IPS-NIHi7 (cell line): Measurements from ENCODE around the gene AASDH.
A peak's percentile ranks its signal among the peaks of the same experiment; 100 is the strongest.

Experiments
- DNase-seq: peaks from one replicate; pipeline ENCODE4 v3.0.0; 2012; ENCODE audit warnings: mixed read lengths; ENCODE audit errors: extremely low spot score

Gene AASDH

GRCh38 chr4:56387023-56388001 is at the start of gene AASDH:
Gene AASDH (minus strand): TSS chr4:56387491. CDS start chr4:56384299, 3,192 bp downstream.
- DNase-seq: peak; percentile 93

GRCh38 chr4:56435140-56435926 is 48.0 kb upstream of the AASDH start, which contains the start of gene PPAT:
Gene PPAT (minus strand): TSS chr4:56435615. CDS start chr4:56435477, 138 bp downstream.
- peak; percentile 96 for DNase-seq

GRCh38 chr4:56434599-56435139 is 47.4 kb upstream of the AASDH start:
- peak; percentile 38 for DNase-seq

- DNase-seq: no peak
Observed at GRCh38 chr4:56433280-56433679, 46.0 kb upstream of the AASDH start.

GRCh38 chr4:56430203-56430602 is 42.9 kb upstream of the AASDH start:
- no peak for DNase-seq

GRCh38 chr4:56427179-56427578 is 39.9 kb upstream of the AASDH start:
- no peak for DNase-seq

- DNase-seq: no peak
Observed at GRCh38 chr4:56426273-56426672, 39.0 kb upstream of the AASDH start.

- DNase-seq: peak; percentile 45
Observed at GRCh38 chr4:56425518-56425917, 38.2 kb upstream of the AASDH start.

GRCh38 chr4:56424697-56425514 is 37.6 kb upstream of the AASDH start:
- no peak for DNase-seq

- DNase-seq: no peak
Observed at GRCh38 chr4:56424176-56424575, 36.9 kb upstream of the AASDH start.

- DNase-seq: no peak
Observed at GRCh38 chr4:56417396-56417795, 30.1 kb upstream of the AASDH start.

GRCh38 chr4:56416349-56416748 is 29.1 kb upstream of the AASDH start:
- no peak for DNase-seq

GRCh38 chr4:56414135-56414670 is 26.9 kb upstream of the AASDH start:
- no peak for DNase-seq

GRCh38 chr4:56410247-56411062 is 23.2 kb upstream of the AASDH start:
- DNase-seq: peak; percentile 67

- DNase-seq: no peak
Observed at GRCh38 chr4:56409511-56410090, 22.3 kb upstream of the AASDH start.

GRCh38 chr4:56408978-56409377 is 21.7 kb upstream of the AASDH start:
- no peak for DNase-seq

GRCh38 chr4:56406151-56406550 is 18.9 kb upstream of the AASDH start:
- no peak for DNase-seq

GRCh38 chr4:56405016-56405415 is 17.7 kb upstream of the AASDH start:
- no peak for DNase-seq

GRCh38 chr4:56400560-56400959 is 13.3 kb upstream of the AASDH start:
- DNase-seq: no peak

- DNase-seq: no peak
Observed at GRCh38 chr4:56391270-56391669, 4.0 kb upstream of the AASDH start.
